ENCODE data around the gene GRID1.

GRID1 gene

GRCh38 chr10:86368987-86369386 lies 2.4 kb upstream of the GRID1 start:
- DNase-seq (ENCODE audit: low read depth): no peak

- DNase-seq (ENCODE audit: low read depth): no peak
These were observed 1.5 kb upstream of the GRID1 start for GRCh38 chr10:86368046-86368445.

- no peak for DNase-seq (ENCODE audit: low read depth)
These were observed 757 bp upstream of the GRID1 start for GRCh38 chr10:86367152-86367951.

GRCh38 chr10:86366902-86367151 lies 232 bp upstream of the GRID1 start:
- no peak for DNase-seq (ENCODE audit: low read depth)

GRCh38 chr10:86365346-86366032 lies 1.1 kb downstream of the GRID1 start:
- no peak for DNase-seq (ENCODE audit: low read depth)

- DNase-seq (ENCODE audit: low read depth): no peak
These were observed 1.9 kb downstream of the GRID1 start for GRCh38 chr10:86364491-86365345.

GRCh38 chr10:86363833-86364490 lies 2.6 kb downstream of the GRID1 start:
- no peak for DNase-seq (ENCODE audit: low read depth)

GRCh38 chr10:86363184-86363832 lies 3.3 kb downstream of the GRID1 start:
- no peak for DNase-seq (ENCODE audit: low read depth)

- DNase-seq (ENCODE audit: low read depth): no peak
These were observed 3.9 kb downstream of the GRID1 start for GRCh38 chr10:86362586-86363183.

GRCh38 chr10:86362129-86362527 lies 4.5 kb downstream of the GRID1 start:
- DNase-seq (ENCODE audit: low read depth): no peak

GRCh38 chr10:86361156-86362128 lies 5.2 kb downstream of the GRID1 start:
- no peak for DNase-seq (ENCODE audit: low read depth)

- no peak for DNase-seq (ENCODE audit: low read depth)
These were observed 5.9 kb downstream of the GRID1 start for GRCh38 chr10:86360657-86361056.

GRCh38 chr10:86359954-86360353 lies 6.6 kb downstream of the GRID1 start:
- DNase-seq (ENCODE audit: low read depth): no peak

- DNase-seq (ENCODE audit: low read depth): no peak
These were observed 7.5 kb downstream of the GRID1 start for GRCh38 chr10:86359111-86359510.

- DNase-seq (ENCODE audit: low read depth): no peak
These were observed 8.9 kb downstream of the GRID1 start for GRCh38 chr10:86357676-86358075.

- no peak for DNase-seq (ENCODE audit: low read depth)
These were observed 9.6 kb downstream of the GRID1 start for GRCh38 chr10:86357041-86357440.

GRCh38 chr10:86356296-86356695 lies 10.3 kb downstream of the GRID1 start:
- DNase-seq (ENCODE audit: low read depth): no peak

GRCh38 chr10:86355571-86356038 lies 11.0 kb downstream of the GRID1 start:
- no peak for DNase-seq (ENCODE audit: low read depth)

- no peak for DNase-seq (ENCODE audit: low read depth)
These were observed 11.6 kb downstream of the GRID1 start for GRCh38 chr10:86354761-86355540.

All from stimulated activated CD8-positive, alpha-beta memory T cell treated with anti-CD3 and anti-CD28 coated beads, Interleukin-12 subunit alpha, Interleukin-12 subunit beta, amount 100 ng/mL, for 1 hour (primary cell).